SU-DHL-6 (cell line): Measurements from ENCODE around the gene GPS2.

Source experiments
- H2AFZ ChIP-seq: fragments of 200-600 bp; sonication (generic); 2 replicates; pipeline ENCODE4 v1.6.1; 2014; ENCODE audit warnings: low read depth, mild to moderate bottlenecking, moderate library complexity, mixed read lengths, antibody characterized with exemption, low read length; ENCODE audit not compliant: severe bottlenecking
- H3F3A ChIP-seq: fragments of 200-600 bp; shearing (Covaris generic); 2 replicates; pipeline ENCODE4 v1.6.0; 2016; ENCODE audit warnings: antibody characterized with exemption, mild to moderate bottlenecking; ENCODE audit not compliant: insufficient read depth
- H3K27ac ChIP-seq: fragments of 200-600 bp; sonication (generic); 2 replicates; pipeline ENCODE4 v1.5.1; 2016; ENCODE audit warnings: low read depth, mild to moderate bottlenecking, low read length, moderate library complexity, mixed read lengths
- H3K27me3 ChIP-seq: fragments of 200-600 bp; sonication (generic), shearing (Covaris generic); 2 replicates; pipeline ENCODE4 v1.6.0; 2014; ENCODE audit warnings: mild to moderate bottlenecking, low read length
- H3K36me3 ChIP-seq: fragments of 200-600 bp; sonication (generic); 2 replicates; pipeline ENCODE4 v1.6.1; 2014; ENCODE audit warnings: mild to moderate bottlenecking, low read length, mixed read lengths
- H3K4me2 ChIP-seq: fragments of 300-600, 200-600 bp; shearing (Covaris generic), sonication (generic); 2 replicates; pipeline ENCODE4 v1.6.0; 2014; ENCODE audit warnings: low read length, low read depth, mild to moderate bottlenecking; ENCODE audit not compliant: poor library complexity, severe bottlenecking
- H3K4me3 ChIP-seq: fragments of 200-600 bp; sonication (generic); 2 replicates; pipeline ENCODE4 v1.5.1; 2014; ENCODE audit warnings: antibody characterized with exemption, low read length, mild to moderate bottlenecking, mixed read lengths; ENCODE audit not compliant: insufficient read depth, poor library complexity, severe bottlenecking
- H3K79me2 ChIP-seq: fragments of 200-600 bp; sonication (generic); 2 replicates; pipeline ENCODE4 v1.6.1; 2014; ENCODE audit warnings: mild to moderate bottlenecking, low read length, moderate library complexity; ENCODE audit not compliant: insufficient read depth
- H3K9ac ChIP-seq: fragments of 200-600 bp; sonication (generic); 2 replicates; pipeline ENCODE4 v1.7.0; 2014; ENCODE audit warnings: mild to moderate bottlenecking, low read length
- H3K9me2 ChIP-seq: fragments of 200-600 bp; sonication (generic); replicated peaks from 2 replicates; pipeline ENCODE4 v1.6.1; 2014; ENCODE audit warnings: low read length; ENCODE audit not compliant: insufficient read depth
- H3K9me3 ChIP-seq: fragments of 200-600 bp; sonication (generic); 2 replicates; pipeline ENCODE4 v1.6.1; 2014; ENCODE audit warnings: low read length, mixed read lengths; ENCODE audit not compliant: insufficient read depth
- H4K20me1 ChIP-seq: fragments of 200-600 bp; sonication (generic); 2 replicates; pipeline ENCODE4 v1.6.1; 2014; ENCODE audit warnings: low read depth, mild to moderate bottlenecking, antibody characterized with exemption, low read length, moderate library complexity, mixed read lengths
- CTCF ChIP-seq: fragments of 200-600 bp; sonication (generic); IDR thresholded peaks from one replicate; pipeline ENCODE4 v1.5.1; 2017; ENCODE audit warnings: antibody characterized with exemption, mild to moderate bottlenecking, low read length, moderate library complexity; ENCODE audit not compliant: insufficient read depth, poor library complexity, severe bottlenecking
- EZH2phosphoT487 ChIP-seq: fragments of 200-600 bp; sonication (generic), shearing (Covaris generic); conservative IDR thresholded peaks from 2 replicates; pipeline ENCODE4 v1.6.1; 2018; ENCODE audit warnings: mild to moderate bottlenecking, antibody characterized with exemption, low read length, moderate library complexity, mixed read lengths

GPS2 gene

GRCh38 chr17:7262935-7263800 lies 52.0 kb downstream of the GPS2 start:
- H3K9me2 ChIP-seq: no peaks in the 10 kb centered on the region
- no peak for TF ChIP-seq CTCF
- no peak for TF ChIP-seq EZH2phosphoT487
- no peak overlapping the region for H3K4me3 ChIP-seq
- no peaks in the 10 kb centered on the region for H3K9me3 ChIP-seq
- no peaks in the 10 kb centered on the region for H4K20me1 ChIP-seq
- no peaks in the 10 kb centered on the region for H3K27me3 ChIP-seq
- no peak overlapping the region for H3K9ac ChIP-seq
- no peak overlapping the region for H2AFZ ChIP-seq
- H3K4me2 ChIP-seq: no peak overlapping the region
- no peaks in the 10 kb centered on the region for H3K79me2 ChIP-seq
- H3K27ac ChIP-seq: no peak overlapping the region
- no peaks in the 10 kb centered on the region for H3F3A ChIP-seq
- 0 out of 2 replicates have a peak, but pooled peaks cover 2% of the 10 kb centered on the region for H3K36me3 ChIP-seq
